Fibroblast of mammary gland (primary cell): ENCODE results near the gene TP63.

Experiments used
- DNase-seq: peaks from one replicate; pipeline ENCODE4 v3.0.0-alpha.2; 2010; ENCODE audit warnings: low read depth
- H3K4me3 ChIP-seq: 2 replicates; pipeline ENCODE4 v1.5.1; 2011; ENCODE audit warnings: low read depth, mild to moderate bottlenecking, low read length, moderate library complexity; ENCODE audit not compliant: control insufficient read depth
- CTCF ChIP-seq: conservative IDR thresholded peaks from 2 replicates; pipeline ENCODE4 v1.5.1; 2011; ENCODE audit warnings: low read depth, low read length, inconsistent platforms; ENCODE audit not compliant: control insufficient read depth, insufficient read depth

TP63 gene

GRCh38 chr3:189797103-189797750 lies 166.0 kb downstream of the TP63 start:
- no peak overlapping the region for H3K4me3 ChIP-seq
- no peak for DNase-seq
- no peak for TF ChIP-seq CTCF

DNA sequence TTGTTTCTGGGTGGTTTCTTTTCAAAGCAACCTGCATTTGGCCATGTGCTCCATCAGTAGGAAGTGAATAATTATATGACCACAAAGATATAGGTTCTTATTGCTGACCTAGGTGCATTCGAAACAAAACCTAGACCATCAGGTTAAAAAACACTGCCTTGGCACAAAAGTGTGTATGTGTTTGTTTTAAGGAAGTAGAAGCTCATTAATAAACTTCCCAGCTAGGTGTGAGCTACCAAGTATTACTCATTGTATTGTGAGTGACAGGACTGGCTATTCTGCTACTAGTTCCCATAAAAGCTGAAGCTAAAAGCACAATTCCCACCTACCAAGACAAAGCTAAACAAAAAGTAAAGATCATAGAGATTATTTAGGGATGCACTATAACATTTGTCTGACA lies 168.2 kb downstream of the TP63 start:
- TF ChIP-seq CTCF, result no peak
- DNase-seq, result no peak
- H3K4me3 ChIP-seq, result no peak overlapping the region

GRCh38 chr3:189800436-189800835 lies 169.2 kb downstream of the TP63 start:
- no peak overlapping the region for H3K4me3 ChIP-seq
- TF ChIP-seq CTCF, result no peak
- no peak for DNase-seq

DNA sequence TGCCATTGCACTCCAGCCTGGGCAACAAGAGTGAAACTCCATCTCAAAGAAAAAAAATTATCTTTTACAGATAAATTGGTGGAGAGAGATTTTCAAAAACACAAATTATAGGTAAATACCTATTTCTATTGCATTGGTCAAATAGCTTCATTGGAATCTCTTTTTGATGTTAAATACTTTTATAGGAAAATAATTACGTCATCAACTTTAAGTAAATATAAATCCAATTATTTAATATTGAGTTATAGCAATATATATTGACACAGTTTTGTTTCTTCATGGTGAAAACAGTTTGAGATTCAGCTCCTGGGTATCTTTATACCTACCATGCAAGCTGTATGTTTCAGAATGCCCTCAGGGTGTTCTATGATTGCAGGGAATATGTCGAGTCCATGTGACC lies 172.1 kb downstream of the TP63 start:
- no peak for DNase-seq
- TF ChIP-seq CTCF, result no peak

GRCh38 chr3:189805375-189806067 lies 174.3 kb downstream of the TP63 start:
- no peak overlapping the region for H3K4me3 ChIP-seq
- DNase-seq, result no peak
- no peak for TF ChIP-seq CTCF

More for the DNA sequence above, 172.1 kb downstream of the TP63 start:
- H3K4me3 ChIP-seq, result no peak overlapping the region

DNA sequence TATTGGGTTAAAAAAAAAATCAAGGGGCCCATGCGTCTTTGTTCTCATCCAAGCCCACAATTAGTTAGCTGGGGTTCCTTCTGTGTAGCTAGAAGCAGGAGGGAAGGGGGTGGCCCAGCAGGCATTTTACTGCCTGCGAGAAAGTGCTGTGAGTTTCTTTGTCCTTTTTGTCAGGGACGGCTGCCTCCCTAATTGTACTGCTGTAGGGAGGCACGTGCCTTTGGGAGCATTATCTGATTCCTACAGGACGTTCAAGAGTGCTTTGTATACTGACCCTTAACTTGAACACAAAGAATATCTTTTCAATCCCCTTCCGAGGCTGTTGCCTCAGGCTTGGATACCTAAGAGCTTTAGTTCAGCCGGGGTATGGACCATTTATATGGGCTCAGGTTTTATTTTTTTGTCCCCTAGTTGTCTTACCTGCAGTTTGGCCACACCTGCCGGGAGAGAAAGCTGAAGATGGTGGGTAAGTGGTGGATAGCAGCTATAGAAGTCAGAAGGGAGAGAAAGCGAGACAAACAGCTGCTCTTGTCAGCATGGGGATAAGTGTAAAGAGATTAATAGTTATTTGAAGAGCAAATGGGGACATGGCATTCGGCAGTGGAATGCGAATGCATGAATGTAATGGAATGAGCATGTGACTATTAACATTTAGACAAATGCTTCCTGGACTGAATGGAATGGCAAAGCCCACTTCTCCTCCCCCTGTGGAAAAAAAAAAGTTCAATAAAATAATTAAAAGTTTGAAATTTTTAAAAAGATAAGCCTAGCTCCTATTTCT lies 175.2 kb downstream of the TP63 start:
- DNase-seq, result no peak
- no peak overlapping the region for H3K4me3 ChIP-seq
- TF ChIP-seq CTCF, result no peak
